SK-N-SH (cell line): Measurements from ENCODE around the gene USP51. TPM values are rescaled to one million over a fixed set of nuclear protein-coding genes. Genes with fewer than 3 reads are reported as not detected.
A peak's percentile ranks its signal among the peaks of the same experiment; 100 is the strongest.

Source experiments
- CTCF ChIA-PET: fragments of 300-600, 350-600 bp; formaldehyde crosslinking; extraction: SDS; loops from one replicate; lab custom pipeline; 2021; lab: Yijun Ruan, JAX
- POLR2A ChIA-PET: fragments of 350-600 bp; sonication (Branson Sonifier 250); formaldehyde crosslinking; extraction: SDS; loops from one replicate; lab custom pipeline; 2020; ENCODE audit warnings: antibody characterized with exemption, inconsistent platforms; lab: Yijun Ruan, JAX
- DNase-seq: peaks from one replicate; pipeline ENCODE4 v3.0.0; 2012
- H2AFZ ChIP-seq: fragments of 200-600 bp; sonication (generic); 2 replicates; pipeline ENCODE4 v1.8.1; 2016; ENCODE audit warnings: antibody characterized with exemption, mild to moderate bottlenecking, low read depth
- H3F3A ChIP-seq: fragments of 200-600 bp; sonication (generic); replicated peaks from 2 replicates; pipeline ENCODE3; 2016; ENCODE audit warnings: antibody characterized with exemption, mild to moderate bottlenecking; ENCODE audit not compliant: insufficient read depth
- H3K27ac ChIP-seq, 2 experiments: fragments of 200-500 bp in 1 of 2; fragments of 200-600 bp in 1 of 2; sonication (Bioruptor generic) in 1 of 2; sonication (generic), shearing (Covaris generic) in 1 of 2; 2 replicates each; pipeline versions ENCODE4 v1.5.1 to v1.6.1; 2014 to 2016; ENCODE audit warnings: low read depth in 2 of 2, inconsistent platforms in 1 of 2, low read length in 1 of 2, mild to moderate bottlenecking in 1 of 2, mixed read lengths in 1 of 2
- H3K27me3 ChIP-seq: fragments of 200-600 bp; sonication (generic), shearing (Covaris generic); 2 replicates; pipeline ENCODE4 v1.6.1; 2016; ENCODE audit warnings: mixed run types; ENCODE audit not compliant: insufficient read depth
- H3K36me3 ChIP-seq, 2 experiments: fragments of 200-500 bp in 1 of 2; fragments of 200-600 bp in 1 of 2; sonication (Bioruptor generic) in 1 of 2; sonication (generic) in 1 of 2; replicated peaks in 1 of 2; 2 replicates each; pipeline versions ENCODE3 to v1.5.1; 2014 to 2016; ENCODE audit warnings: low read length in 1 of 2, mild to moderate bottlenecking in 1 of 2; ENCODE audit not compliant: insufficient read depth in 2 of 2, control insufficient read depth in 1 of 2
- H3K4me1 ChIP-seq, 2 experiments: fragments of 200-500 bp in 1 of 2; fragments of 200-600 bp in 1 of 2; sonication (Bioruptor generic) in 1 of 2; sonication (generic), shearing (Covaris generic) in 1 of 2; 2 replicates each; pipeline versions ENCODE4 v1.5.1 to v1.6.1; 2014 to 2016; ENCODE audit warnings: low read depth in 1 of 2, low read length in 1 of 2, mixed run types in 1 of 2; ENCODE audit not compliant: insufficient read depth in 2 of 2, control insufficient read depth in 1 of 2
- H3K4me2 ChIP-seq: fragments of 200-600 bp; sonication (generic), shearing (Covaris generic); 2 replicates; pipeline ENCODE4 v1.6.1; 2017; ENCODE audit warnings: mixed run types
- H3K4me3 ChIP-seq, 2 experiments: fragments of 200-500 bp in 1 of 2; fragments of 200-600 bp in 1 of 2; sonication (Bioruptor generic) in 1 of 2; sonication (generic), shearing (Covaris generic) in 1 of 2; 2 replicates each; pipeline versions ENCODE4 v1.5.1 to v1.8.1; 2014 to 2016; ENCODE audit warnings: low read depth in 2 of 2, inconsistent platforms in 1 of 2, low read length in 1 of 2, mild to moderate bottlenecking in 1 of 2, mixed read lengths in 1 of 2, moderate library complexity in 1 of 2
- H3K79me2 ChIP-seq: fragments of 200-600 bp; sonication (generic); 2 replicates; pipeline ENCODE4 v1.8.1; 2017; ENCODE audit warnings: mild to moderate bottlenecking; ENCODE audit not compliant: insufficient read depth
- H3K9ac ChIP-seq: fragments of 200-600 bp; sonication (generic); 2 replicates; pipeline ENCODE4 v1.6.1; 2017; ENCODE audit warnings: mixed run types
- H3K9me2 ChIP-seq: fragments of 200-600 bp; sonication (generic); 2 replicates; pipeline ENCODE4 v1.6.1; 2017; ENCODE audit warnings: mixed run types
- H3K9me3 ChIP-seq: fragments of 200-600 bp; sonication (generic); 2 replicates; pipeline ENCODE4 v1.6.1; 2017; ENCODE audit warnings: mixed run types, mild to moderate bottlenecking, moderate library complexity
- H4K20me1 ChIP-seq: fragments of 200-600 bp; sonication (generic); 2 replicates; pipeline ENCODE4 v1.6.1; 2017; ENCODE audit warnings: mild to moderate bottlenecking, mixed run types; ENCODE audit not compliant: insufficient read depth
- CHD2 ChIP-seq: fragments of 150-350 bp; IDR thresholded peaks from 2 replicates; pipeline ENCODE4 v1.6.1; 2018; ENCODE audit warnings: low read length; ENCODE audit not compliant: partially characterized antibody
- ELF1 ChIP-seq: IDR thresholded peaks from 2 replicates; pipeline ENCODE4 v1.4.0; 2012
- GABPA ChIP-seq: IDR thresholded peaks from 2 replicates; pipeline ENCODE4 v1.4.0; 2012; ENCODE audit warnings: low read depth, mild to moderate bottlenecking
- GATA2 ChIP-seq: sonication (generic); formaldehyde crosslinking; IDR thresholded peaks from 2 replicates; pipeline ENCODE4 v1.5.0; 2020; ENCODE audit warnings: mild to moderate bottlenecking, missing genetic modification reagents
- JUND ChIP-seq: IDR thresholded peaks from 2 replicates; pipeline ENCODE4 v1.4.0; 2012
- MEF2A ChIP-seq: IDR thresholded peaks from 2 replicates; pipeline ENCODE4 v1.4.0; 2012; ENCODE audit warnings: low read depth, borderline replicate concordance
- MXI1 ChIP-seq: IDR thresholded peaks from 2 replicates; pipeline ENCODE4 v1.6.1; 2012; ENCODE audit warnings: mild to moderate bottlenecking, low read depth, low read length, improper control_type of control experiment
- POLR2AphosphoS5 ChIP-seq: IDR thresholded peaks from 2 replicates; pipeline ENCODE4 v1.6.1; 2012; ENCODE audit warnings: low read depth, low read length
- RAD21 ChIP-seq: IDR thresholded peaks from 2 replicates; pipeline ENCODE4 v1.6.1; 2012; ENCODE audit warnings: mild to moderate bottlenecking, low read length
- REST ChIP-seq: IDR thresholded peaks from 2 replicates; pipeline ENCODE4 v1.6.1; 2012; ENCODE audit warnings: mild to moderate bottlenecking, low read depth, low read length, moderate library complexity
- RXRA ChIP-seq: IDR thresholded peaks from 2 replicates; pipeline ENCODE4 v1.4.0; 2012; ENCODE audit warnings: low read depth, mild to moderate bottlenecking, borderline replicate concordance
- SIN3A ChIP-seq: IDR thresholded peaks from 2 replicates; pipeline ENCODE4 v1.6.1; 2012; ENCODE audit warnings: low read depth, mild to moderate bottlenecking, low read length, moderate library complexity, borderline replicate concordance
- SMC3 ChIP-seq: IDR thresholded peaks from 2 replicates; pipeline ENCODE4 v1.6.1; 2012; ENCODE audit warnings: low read depth, low read length, improper control_type of control experiment
- TAF1 ChIP-seq: IDR thresholded peaks from 2 replicates; pipeline ENCODE4 v1.6.1; 2012; ENCODE audit warnings: low read depth, mild to moderate bottlenecking, low read length, moderate library complexity, borderline replicate concordance
- TCF12 ChIP-seq: IDR thresholded peaks from 2 replicates; pipeline ENCODE4 v1.4.0; 2012
- USF2 ChIP-seq: fragments of 150-350 bp; IDR thresholded peaks from 2 replicates; pipeline ENCODE4 v1.6.1; 2017; ENCODE audit warnings: antibody characterized with exemption, low read length, low read depth, borderline replicate concordance
- YY1 ChIP-seq: IDR thresholded peaks from 2 replicates; pipeline ENCODE4 v1.4.0; 2012; ENCODE audit warnings: low read depth, mild to moderate bottlenecking
- WGBS: methylation state at CpG from one replicate; pipeline ENCODE4 v1.1.6; 2017; ENCODE audit warnings: low lambda C conversion rate; 5-methylcytosine and 5-hydroxymethylcytosine counted together
- polyA plus RNA-seq, 3 experiments: library from polyadenylated mRNA; depleted of rRNA; stranded (reverse); fragments of >200 nt; gene quantifications; 2 replicates each; pipeline ENCODE4 v1.2.3, GENCODE V29; 2012
- TF ChIP-seq, protein P1 (sequence below): fragments of 200-600 bp; sonication (generic); IDR thresholded peaks from 2 replicates; pipeline ENCODE4 v1.6.1; 2017; ENCODE audit warnings: antibody characterized with exemption, mild to moderate bottlenecking, moderate library complexity
- TF ChIP-seq, protein P2 (sequence below): IDR thresholded peaks from 2 replicates; pipeline ENCODE4; 2012

The USP51 gene
- polyA plus RNA-seq, 1 of the 3 experiments (the other 2 are of a cell fraction), result 0.36 TPM

- ChIA-PET CTCF (interaction anchor here (0.8 to 1.0 kb wide), 3 partner anchors 37 to 266 kb away, joined by 3 to 4 read pairs (median 3); partner anchors contain the start of gene RRAGB), POLR2A (interaction anchor here (0.5 to 1.2 kb wide), 2 partner anchors 37 to 812 kb away, joined by 4 to 6 read pairs; no protein-coding TSS in a partner anchor)
- H4K20me1 ChIP-seq, result no peaks in the 10 kb centered on the region
- H3K9ac ChIP-seq, result peak overlapping the region; percentile 74; the same call in 1 of the 2 replicates
- H3K79me2 ChIP-seq, result no peaks in the 10 kb centered on the region
- no peaks in the 10 kb centered on the region for H3K9me3 ChIP-seq
- H3K4me1 ChIP-seq, result no peaks in the 10 kb centered on the region
- peak overlapping the region; percentile 65 to 75 for H3K4me3 ChIP-seq
- no peaks in the 10 kb centered on the region for H3K36me3 ChIP-seq
- no peaks in the 10 kb centered on the region for H3F3A ChIP-seq
- H3K27me3 ChIP-seq, result no peaks in the 10 kb centered on the region
- no peak for DNase-seq
- 1% methylated on average over 11 of the region's 11 CpGs for WGBS
- peak overlapping the region; percentile 88 for H2AFZ ChIP-seq
- no peaks in the 10 kb centered on the region for H3K9me2 ChIP-seq
- TF ChIP-seq TAF1, result no peak
- no peak for TF ChIP-seq USF2
- TF ChIP-seq GABPA, result no peak
- TF ChIP-seq RXRA, result no peak
- peak overlapping the region; percentile 36 to 72; a peak in 2 of 4 replicates for H3K27ac ChIP-seq
- H3K4me2 ChIP-seq, result peak overlapping the region; percentile 74
These were observed 38.0 kb downstream of the USP51 start for GRCh38 chrX:55451626-55451989.

DNA sequence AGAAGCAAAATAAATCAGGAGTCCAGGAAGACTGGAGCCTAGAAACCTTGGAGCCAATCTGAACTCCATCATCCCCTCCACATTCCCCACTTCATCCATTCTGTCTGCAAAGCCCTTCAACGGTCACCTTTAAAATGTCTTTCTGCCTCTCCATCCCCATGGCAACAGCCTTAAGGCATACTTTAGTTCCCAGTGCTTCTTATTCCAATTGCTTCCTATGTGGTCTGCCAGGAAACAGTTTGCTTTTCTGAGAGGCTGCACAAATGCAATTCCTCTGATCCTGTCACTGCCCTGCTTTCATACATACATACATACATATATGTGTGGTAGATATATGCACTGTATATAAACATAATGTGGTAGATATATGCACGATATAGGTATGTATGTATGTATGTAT is 38.5 kb downstream of the USP51 start:
- Histone ChIP-seq H3K36me3 (no peaks in the 10 kb centered on the region), H3K79me2 (no peaks in the 10 kb centered on the region), H3K4me3 (peak overlapping the region; percentile 65 to 75; a peak in 3 of 4 replicates)
- CTCF ChIA-PET, result interaction anchor here (1.0 kb wide), 1 partner anchor 79 kb away, joined by 3 read pairs; no protein-coding TSS in a partner anchor
- TF ChIP-seq MEF2A (no peak), TCF12 (no peak), REST (no peak), POLR2AphosphoS5 (no peak), RXRA (no peak), JUND (no peak), RAD21 (no peak), CHD2 (no peak), YY1 (no peak), SMC3 (no peak), SIN3A (no peak), MXI1 (no peak), ELF1 (no peak), GABPA (no peak), GATA2 (no peak)
- TF ChIP-seq, protein P1, sequence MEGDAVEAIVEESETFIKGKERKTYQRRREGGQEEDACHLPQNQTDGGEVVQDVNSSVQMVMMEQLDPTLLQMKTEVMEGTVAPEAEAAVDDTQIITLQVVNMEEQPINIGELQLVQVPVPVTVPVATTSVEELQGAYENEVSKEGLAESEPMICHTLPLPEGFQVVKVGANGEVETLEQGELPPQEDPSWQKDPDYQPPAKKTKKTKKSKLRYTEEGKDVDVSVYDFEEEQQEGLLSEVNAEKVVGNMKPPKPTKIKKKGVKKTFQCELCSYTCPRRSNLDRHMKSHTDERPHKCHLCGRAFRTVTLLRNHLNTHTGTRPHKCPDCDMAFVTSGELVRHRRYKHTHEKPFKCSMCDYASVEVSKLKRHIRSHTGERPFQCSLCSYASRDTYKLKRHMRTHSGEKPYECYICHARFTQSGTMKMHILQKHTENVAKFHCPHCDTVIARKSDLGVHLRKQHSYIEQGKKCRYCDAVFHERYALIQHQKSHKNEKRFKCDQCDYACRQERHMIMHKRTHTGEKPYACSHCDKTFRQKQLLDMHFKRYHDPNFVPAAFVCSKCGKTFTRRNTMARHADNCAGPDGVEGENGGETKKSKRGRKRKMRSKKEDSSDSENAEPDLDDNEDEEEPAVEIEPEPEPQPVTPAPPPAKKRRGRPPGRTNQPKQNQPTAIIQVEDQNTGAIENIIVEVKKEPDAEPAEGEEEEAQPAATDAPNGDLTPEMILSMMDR, result no peak
- TF ChIP-seq, protein P2, sequence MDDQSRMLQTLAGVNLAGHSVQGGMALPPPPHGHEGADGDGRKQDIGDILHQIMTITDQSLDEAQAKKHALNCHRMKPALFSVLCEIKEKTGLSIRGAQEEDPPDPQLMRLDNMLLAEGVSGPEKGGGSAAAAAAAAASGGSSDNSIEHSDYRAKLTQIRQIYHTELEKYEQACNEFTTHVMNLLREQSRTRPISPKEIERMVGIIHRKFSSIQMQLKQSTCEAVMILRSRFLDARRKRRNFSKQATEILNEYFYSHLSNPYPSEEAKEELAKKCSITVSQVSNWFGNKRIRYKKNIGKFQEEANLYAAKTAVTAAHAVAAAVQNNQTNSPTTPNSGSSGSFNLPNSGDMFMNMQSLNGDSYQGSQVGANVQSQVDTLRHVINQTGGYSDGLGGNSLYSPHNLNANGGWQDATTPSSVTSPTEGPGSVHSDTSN, result no peak
- TF ChIP-seq, all 33 proteins: peak for 0
- Histone ChIP-seq H3K4me1 (no peaks in the 10 kb centered on the region), H3F3A (no peaks in the 10 kb centered on the region), H3K9ac (no peak overlapping the region), H2AFZ (peak overlapping the region; percentile 88), H4K20me1 (no peaks in the 10 kb centered on the region), H3K9me2 (no peaks in the 10 kb centered on the region), H3K27ac (no peak overlapping the region), H3K4me2 (peak overlapping the region; percentile 74), H3K27me3 (no peaks in the 10 kb centered on the region), H3K9me3 (no peaks in the 10 kb centered on the region)
- 8% methylated on average over 2 of the region's 2 CpGs for WGBS
- POLR2A ChIA-PET, result interaction anchor here (1.2 kb wide), 1 partner anchor 37 kb away, joined by 6 read pairs; no protein-coding TSS in a partner anchor
- DNase-seq, result no peak
